Measurements from ENCODE around the gene MPRIP.

Gene MPRIP

DNA sequence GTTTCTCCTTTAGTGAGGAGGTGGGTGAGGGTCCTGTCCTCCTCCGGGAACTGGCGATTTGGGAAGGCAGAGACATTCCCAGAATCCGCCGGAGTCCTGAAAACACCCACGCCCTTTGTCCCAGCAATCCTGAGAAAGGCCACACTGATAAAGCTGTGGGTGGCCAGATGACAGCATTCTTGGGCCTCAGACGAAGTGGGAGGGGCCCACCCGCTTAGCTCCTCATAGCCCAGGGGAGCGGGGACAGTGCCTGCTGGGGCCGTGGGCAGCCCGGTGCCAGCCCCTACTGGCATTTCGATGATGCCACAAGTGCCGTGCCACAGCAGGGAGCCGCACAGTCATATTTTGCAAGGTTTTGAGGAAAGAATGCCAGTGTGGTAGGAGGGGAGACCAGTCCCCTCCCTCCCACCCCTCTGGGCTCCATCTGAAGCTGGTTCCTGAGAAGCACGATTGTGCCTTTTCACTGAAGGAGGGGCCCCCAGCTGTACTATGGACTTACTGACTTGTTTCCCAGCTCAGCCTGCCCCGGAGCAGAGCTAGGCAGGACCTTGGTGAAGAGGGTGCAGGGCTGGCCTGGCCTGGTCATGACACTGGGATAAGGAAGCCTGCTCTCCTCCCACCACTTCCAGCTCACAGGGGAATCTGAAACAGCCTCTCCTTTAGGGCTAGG is 20.9 kb upstream of the MPRIP start:
- in situ Hi-C loops (cut with HindIII; ENCODE audit: low pct_ligation_motif_present, low sequenced_read_pairs) = no loop called here
- Histone ChIP-seq H3K27ac (peak overlapping the region; percentile 18), H3K27me3 (replicated peaks) (no peaks in the 10 kb centered on the region), H3K36me3 (replicated peaks) (no peaks in the 10 kb centered on the region), H3K4me3 (ENCODE audit: low read depth, low read length) (no peak overlapping the region)
- DNase-seq = no peak
- TF ChIP-seq, protein P1, sequence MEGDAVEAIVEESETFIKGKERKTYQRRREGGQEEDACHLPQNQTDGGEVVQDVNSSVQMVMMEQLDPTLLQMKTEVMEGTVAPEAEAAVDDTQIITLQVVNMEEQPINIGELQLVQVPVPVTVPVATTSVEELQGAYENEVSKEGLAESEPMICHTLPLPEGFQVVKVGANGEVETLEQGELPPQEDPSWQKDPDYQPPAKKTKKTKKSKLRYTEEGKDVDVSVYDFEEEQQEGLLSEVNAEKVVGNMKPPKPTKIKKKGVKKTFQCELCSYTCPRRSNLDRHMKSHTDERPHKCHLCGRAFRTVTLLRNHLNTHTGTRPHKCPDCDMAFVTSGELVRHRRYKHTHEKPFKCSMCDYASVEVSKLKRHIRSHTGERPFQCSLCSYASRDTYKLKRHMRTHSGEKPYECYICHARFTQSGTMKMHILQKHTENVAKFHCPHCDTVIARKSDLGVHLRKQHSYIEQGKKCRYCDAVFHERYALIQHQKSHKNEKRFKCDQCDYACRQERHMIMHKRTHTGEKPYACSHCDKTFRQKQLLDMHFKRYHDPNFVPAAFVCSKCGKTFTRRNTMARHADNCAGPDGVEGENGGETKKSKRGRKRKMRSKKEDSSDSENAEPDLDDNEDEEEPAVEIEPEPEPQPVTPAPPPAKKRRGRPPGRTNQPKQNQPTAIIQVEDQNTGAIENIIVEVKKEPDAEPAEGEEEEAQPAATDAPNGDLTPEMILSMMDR (IDR thresholded peaks at IDR 0.05; ENCODE audit: low read depth, low read length, missing control alignments) = no peak

DNA sequence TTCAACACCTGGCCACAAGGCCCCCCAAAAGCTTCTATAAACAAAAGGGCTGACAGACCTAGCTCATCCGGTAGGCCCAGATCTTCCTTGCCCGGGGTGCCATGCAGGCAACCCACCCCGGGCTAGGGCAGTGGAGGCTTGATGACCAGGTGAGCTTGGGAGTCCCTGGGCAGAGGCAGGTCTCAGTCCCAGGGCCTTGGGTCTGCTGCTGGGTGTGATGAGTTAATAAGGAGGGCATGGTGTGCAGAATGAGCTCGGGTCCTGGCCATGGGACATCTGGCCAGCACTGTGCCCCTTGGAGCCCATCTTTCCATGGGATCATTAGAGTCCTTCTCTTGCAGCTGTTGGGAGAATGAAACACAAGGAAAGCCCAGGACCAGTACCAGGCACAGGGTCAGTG is 20.2 kb upstream of the MPRIP start:
- no peaks in the 10 kb centered on the region for H3K36me3 ChIP-seq (replicated peaks)
- H3K4me3 ChIP-seq (ENCODE audit: low read depth, low read length) = no peak overlapping the region
- H3K27me3 ChIP-seq (replicated peaks) = no peaks in the 10 kb centered on the region
- TF ChIP-seq, protein P1 (IDR thresholded peaks at IDR 0.05; ENCODE audit: low read depth, low read length, missing control alignments) = no peak
- no peak for DNase-seq
- in situ Hi-C loops (cut with HindIII; ENCODE audit: low pct_ligation_motif_present, low sequenced_read_pairs) = no loop called here
- no peak overlapping the region for H3K27ac ChIP-seq

DNA sequence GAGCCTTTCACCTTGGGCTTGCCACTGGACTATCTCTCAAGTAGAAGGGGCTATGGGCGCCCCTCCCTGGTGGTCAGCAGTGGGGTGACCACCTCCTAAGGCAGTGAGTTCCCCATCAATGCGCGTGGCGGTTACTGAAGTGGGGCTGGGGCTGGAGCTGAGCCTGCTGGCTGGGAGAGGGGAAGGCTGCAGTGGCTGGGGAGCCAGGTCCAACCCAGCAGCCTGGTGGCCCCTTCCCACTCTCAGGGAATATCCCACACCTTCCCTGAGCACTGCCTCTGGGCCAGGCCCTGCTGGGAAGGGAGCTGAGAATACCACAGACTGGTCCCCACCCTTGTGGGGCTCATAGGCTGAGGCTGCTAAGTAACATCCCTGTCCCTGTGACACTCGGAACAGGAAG is 19.8 kb upstream of the MPRIP start:
- Histone ChIP-seq H3K27me3 (replicated peaks) (no peaks in the 10 kb centered on the region), H3K36me3 (replicated peaks) (no peaks in the 10 kb centered on the region), H3K4me3 (ENCODE audit: low read depth, low read length) (no peak overlapping the region), H3K27ac (no peak overlapping the region)
- no peak for DNase-seq
- TF ChIP-seq, protein P1 (IDR thresholded peaks at IDR 0.05; ENCODE audit: low read depth, low read length, missing control alignments) = no peak
- in situ Hi-C loops (cut with HindIII; ENCODE audit: low pct_ligation_motif_present, low sequenced_read_pairs) = no loop called here

DNA sequence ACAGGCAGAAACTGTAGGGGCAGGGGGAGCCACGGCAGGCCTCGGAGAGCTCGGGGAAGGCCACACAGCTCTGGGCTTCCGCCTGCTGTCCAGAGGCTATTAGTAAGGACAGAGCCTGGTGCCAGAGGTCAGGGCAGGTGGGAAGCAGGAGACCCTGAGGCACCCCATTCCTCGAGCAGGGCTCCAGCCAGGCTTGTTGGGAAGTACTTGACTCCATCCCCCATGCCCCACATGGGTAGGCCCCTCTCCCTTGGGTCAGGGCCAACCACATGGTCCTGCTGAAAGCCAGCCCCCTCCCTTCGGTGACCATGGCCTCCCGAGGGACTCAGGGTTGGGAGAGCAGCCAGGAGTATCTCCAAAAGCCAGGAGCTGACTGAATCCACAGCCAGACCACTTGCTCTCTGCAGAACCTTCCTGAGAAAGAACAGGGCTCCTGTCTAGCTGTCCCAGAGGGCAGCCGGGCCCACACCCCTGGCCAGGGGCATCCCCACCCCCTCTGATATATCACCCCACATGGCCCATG is 17.4 kb upstream of the MPRIP start:
- in situ Hi-C loops (cut with HindIII; ENCODE audit: low pct_ligation_motif_present, low sequenced_read_pairs) = no loop called here
- no peak overlapping the region for H3K27ac ChIP-seq
- DNase-seq = no peak
- no peak overlapping the region for H3K4me3 ChIP-seq (ENCODE audit: low read depth, low read length)
- H3K27me3 ChIP-seq (replicated peaks) = no peaks in the 10 kb centered on the region
- TF ChIP-seq, protein P1 (IDR thresholded peaks at IDR 0.05; ENCODE audit: low read depth, low read length, missing control alignments) = no peak
- H3K36me3 ChIP-seq (replicated peaks) = no peaks in the 10 kb centered on the region

DNA sequence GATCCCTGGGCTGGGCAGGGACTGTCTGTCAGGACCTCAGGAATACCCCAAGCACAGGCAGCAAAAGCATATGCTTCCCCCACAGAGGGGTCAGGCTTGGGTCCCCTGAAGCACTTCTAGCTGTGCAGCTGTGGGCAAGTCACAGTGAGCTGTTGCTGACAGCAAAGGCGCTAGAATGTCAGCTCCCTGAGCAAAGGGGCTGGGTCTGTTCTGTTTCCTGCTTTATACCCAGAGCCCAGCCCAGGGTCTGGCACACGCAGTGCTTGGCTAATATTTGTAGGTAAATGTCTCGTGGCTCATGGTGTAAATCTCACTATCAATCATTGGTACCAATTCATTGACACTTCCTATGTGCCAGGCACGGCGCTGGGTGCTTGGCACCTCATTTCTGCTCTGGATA is 16.6 kb upstream of the MPRIP start:
- Histone ChIP-seq H3K27me3 (replicated peaks) (no peaks in the 10 kb centered on the region), H3K36me3 (replicated peaks) (no peaks in the 10 kb centered on the region), H3K27ac (no peak overlapping the region), H3K4me3 (ENCODE audit: low read depth, low read length) (no peak overlapping the region)
- in situ Hi-C loops (cut with HindIII; ENCODE audit: low pct_ligation_motif_present, low sequenced_read_pairs) = no loop called here
- DNase-seq = no peak
- TF ChIP-seq, protein P1 (IDR thresholded peaks at IDR 0.05; ENCODE audit: low read depth, low read length, missing control alignments) = no peak

DNA sequence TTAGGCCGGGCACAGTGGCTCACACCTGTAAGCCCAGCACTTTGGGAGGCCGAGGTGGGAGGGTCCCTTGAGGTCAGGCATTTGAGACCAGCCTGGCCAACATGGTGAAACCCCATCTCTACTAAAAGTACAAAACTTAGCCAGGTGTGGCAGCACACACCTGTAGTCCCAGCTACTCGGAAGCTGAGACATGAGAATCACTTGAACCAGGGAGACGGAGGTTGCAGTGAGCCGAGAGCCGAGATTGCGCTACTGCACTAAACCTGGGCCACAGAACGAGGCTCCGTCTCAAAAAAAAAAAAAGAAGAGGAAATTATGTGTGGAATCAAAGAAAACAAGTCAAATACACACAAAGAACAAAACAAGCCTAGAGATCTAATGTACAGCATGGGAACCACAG is 16.1 kb upstream of the MPRIP start:
- H3K36me3 ChIP-seq (replicated peaks) = no peaks in the 10 kb centered on the region
- in situ Hi-C loops (cut with HindIII; ENCODE audit: low pct_ligation_motif_present, low sequenced_read_pairs) = no loop called here
- H3K27me3 ChIP-seq (replicated peaks) = no peaks in the 10 kb centered on the region
- no peak overlapping the region for H3K27ac ChIP-seq
- TF ChIP-seq, protein P1 (IDR thresholded peaks at IDR 0.05; ENCODE audit: low read depth, low read length, missing control alignments) = no peak
- no peak for DNase-seq
- no peak overlapping the region for H3K4me3 ChIP-seq (ENCODE audit: low read depth, low read length)
